Activated T-cell treated with anti-CD3 and anti-CD28 coated beads for 4 hours (primary cell): Measurements from ENCODE around the gene TMEM204.

Experiments
- DNase-seq: peaks from one replicate; pipeline ENCODE4 v3.0.0-alpha.2; 2020

The TMEM204 gene

DNA sequence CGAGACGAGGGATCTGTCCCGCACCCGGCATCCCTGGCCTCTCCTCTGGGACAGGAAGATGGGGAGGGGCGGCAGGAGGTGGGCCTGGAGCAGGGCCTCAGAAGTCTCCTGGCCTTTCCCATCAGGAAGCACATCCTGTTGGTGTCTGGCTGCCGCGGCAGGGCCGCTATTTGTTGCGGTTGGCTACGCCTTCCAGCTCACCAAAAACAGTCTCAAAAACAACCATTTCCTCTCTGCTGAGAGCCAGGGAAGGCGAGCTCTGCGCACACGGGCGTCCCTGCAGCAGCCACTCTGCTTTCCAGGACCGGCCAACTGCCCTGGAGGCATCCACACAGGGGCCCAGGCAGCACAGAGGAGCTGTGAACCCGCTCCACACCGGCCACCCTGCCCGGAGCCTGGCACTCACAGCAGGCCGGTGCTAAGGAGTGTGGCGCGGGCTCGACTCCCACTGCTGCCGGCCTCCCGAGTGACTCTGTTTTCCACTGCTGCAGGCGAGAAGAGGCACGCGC is at the start of gene TMEM204:
TMEM204 (plus strand) TSS at position 224 of the 509 bp plus-strand sequence. CDS start 610 bp downstream, outside the sequence.
- DNase-seq: no peak

DNA sequence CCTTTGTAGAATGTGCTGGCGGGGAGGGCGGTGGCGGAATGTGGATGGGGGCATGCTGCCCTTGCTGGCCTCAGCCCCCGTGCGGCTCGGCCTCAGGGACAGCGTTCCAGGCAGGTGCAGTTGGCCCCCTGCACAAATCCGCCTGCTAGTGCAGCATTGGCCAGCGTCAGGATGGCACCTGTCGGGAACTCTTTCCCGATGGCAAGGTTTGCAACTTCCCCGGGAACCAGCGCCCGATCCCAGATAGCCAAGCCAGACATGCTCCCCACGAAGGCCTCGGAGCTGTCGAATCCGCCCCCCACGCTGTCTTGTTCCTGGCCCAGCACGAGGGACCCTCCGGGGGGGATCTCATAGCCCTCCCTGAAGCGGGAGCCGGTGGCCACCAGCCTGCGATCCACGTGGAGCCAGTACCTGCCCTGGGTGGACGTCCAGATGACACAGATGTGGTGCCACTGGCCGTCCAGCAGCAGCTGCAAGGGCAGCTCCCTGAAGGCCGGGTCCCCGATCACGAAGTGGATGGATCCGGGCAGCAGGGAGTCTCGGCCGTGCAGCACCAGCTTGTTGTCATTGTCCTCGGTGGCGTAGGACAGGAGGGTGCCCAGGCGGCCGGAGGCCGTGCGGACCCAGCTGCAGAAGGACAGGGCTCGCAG is 47.5 kb upstream of the TMEM204 start:
- DNase-seq: no peak

DNA sequence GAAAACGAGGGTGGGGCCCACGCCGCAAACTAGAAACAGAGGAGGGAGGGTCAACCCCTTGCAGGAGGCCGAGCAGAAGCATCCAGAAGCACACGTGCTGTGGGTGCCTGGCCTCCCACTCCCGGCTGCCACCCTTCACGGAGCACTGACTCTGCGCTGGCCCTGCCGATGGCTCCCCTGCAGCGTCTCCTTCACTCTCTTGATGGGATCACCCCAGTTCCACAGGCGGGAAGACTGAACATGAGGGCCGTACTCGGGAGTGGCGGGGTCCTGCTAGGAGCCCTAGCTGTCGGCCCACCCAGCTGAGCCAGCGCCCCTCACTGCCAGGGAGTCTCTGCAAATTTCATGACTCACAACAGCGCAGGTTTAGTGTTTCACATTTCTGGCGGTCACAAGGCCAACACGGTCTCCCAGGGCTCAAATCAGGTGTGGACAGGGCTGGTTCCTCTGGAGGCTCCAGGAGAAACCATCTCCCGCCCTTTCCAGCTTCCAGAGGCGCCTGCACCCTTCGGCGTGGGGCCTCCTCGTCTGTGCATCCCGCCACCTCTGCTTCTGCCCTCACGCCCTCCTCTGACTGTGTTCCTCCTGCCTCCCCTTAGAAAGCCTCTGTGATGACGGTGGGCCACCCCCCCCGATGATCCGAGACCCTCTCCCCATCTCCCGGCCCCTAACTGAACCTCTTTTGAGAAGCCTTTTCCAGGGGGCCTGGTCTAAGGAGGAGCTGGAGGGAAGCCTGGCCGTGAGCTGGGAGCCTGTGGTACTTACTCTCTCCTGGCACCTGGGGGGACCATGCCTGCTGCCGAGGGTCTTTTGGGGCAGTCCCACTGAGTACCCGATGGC is 46.7 kb upstream of the TMEM204 start:
- no peak for DNase-seq

DNA sequence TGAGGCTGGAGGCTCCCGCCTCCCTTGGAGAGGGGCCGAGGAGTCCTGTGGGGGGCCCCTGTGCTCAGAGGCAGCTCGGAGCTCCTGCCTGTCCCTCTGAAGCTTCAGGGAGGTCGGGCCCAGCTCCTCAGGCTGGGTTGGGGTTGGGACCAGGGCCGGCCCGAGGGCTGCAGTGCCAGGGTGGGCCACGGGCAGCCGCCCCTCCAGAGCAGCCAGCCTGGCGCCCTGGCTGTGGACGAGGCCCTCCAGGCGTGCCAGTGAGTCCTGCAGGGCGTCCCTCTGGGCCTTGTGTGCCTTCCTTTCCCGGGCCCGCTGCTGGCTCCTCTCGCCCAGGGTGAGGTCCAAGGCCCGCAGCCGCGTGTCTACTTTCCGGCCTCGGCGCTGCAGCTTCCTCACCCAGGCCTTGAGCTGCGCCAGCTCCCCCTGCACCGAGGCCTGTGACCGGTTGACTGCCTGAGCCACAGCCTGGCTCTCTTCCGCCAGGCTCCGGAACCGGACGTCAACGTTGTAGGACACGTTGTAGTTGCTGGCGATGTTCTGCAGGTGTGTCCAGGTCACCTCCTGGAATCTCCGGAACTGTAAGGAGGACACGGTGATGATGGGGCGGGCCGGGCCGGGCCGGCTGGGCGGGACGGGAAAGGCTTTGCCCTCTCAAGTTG is 45.9 kb upstream of the TMEM204 start:
- DNase-seq: no peak

DNA sequence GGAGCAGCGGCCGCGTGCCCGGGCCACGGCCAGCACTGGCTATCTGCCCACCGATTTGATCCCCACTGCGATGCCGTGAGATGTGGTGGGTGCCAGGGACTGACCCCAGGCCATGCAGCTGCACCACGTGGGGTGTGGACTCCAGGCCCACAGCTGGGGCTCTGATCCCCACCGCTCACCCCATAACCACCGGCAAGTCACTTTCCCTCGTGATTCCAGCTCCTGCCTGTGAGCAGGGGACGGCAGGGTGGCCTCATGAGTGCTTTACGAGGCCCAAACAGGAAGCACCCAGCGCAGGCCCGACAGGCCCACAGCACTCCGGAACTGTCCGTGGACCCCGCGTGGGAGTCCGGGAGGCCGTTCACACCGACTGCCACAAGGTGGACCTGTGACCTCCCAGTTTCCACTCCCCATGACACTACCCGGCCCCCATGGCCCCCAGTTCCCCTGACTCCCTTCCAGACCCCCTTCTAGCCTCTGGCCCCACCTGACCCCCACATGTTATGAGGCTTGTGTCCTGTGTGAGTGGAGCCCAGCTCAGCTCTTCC is 45.3 kb upstream of the TMEM204 start:
- DNase-seq: no peak

DNA sequence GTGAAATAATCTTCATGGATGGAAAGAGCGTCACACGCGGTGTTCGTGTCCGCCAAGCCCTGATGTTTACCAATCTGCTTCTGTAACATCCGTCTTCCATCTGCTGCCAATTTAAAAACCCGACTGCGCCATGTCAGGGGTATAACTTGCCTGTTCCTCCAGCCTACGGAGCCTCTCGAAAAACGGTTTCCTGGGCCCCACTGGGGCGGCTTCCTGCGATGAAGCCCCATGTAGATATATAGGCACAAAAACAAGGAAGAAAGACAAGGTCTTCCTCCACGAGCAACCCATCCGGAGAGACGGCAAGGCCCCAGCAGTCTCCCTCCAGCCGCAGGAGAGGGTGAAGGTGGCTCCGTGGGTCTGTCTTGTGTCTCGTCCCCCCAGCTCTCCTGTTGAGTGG is 44.8 kb upstream of the TMEM204 start, which contains the start of gene PTX4:
PTX4 (minus strand) TSS at position 326 of the 400 bp plus-strand sequence; CDS start at position 291, 35 bp downstream.
- DNase-seq: no peak

DNA sequence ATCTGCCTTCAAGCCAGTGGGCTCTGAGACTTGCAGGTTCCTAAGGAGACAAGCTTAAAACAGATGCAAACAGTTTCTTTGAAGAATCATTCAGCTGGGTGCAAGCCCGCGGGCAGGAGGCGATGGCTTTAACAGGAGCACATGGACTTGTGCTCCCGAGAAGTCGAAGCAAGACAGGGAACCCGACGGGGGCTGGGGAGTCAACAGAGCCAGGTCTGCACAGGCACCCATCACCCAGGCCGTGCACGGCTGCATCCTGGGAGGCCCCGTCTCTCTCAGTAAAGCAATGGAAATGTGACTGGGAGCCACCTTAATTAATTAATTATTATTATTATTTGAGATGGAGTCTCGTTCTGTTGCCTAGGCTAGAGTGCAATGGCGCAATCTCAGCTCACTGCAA is 44.4 kb upstream of the TMEM204 start:
- DNase-seq: no peak

DNA sequence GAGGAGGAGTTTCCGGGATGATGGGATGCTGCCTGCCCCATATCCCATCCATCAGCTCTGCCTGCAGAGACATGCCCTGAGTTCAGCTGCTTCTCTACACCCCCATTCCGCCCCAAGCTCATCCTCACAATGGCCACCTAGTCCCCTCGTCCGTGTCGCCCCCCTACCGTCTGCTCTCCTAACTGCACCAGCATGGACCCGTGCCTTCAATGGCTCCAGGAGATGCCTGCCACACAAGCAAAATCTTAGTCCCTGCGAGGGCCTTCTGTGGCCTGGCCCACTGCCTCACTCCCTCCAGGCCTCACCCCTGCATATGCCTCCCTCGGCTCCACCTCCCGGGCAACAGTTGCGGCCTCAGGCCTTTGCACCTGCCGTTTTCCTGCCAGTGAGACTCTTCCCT is 42.1 kb upstream of the TMEM204 start:
- no peak for DNase-seq

DNA sequence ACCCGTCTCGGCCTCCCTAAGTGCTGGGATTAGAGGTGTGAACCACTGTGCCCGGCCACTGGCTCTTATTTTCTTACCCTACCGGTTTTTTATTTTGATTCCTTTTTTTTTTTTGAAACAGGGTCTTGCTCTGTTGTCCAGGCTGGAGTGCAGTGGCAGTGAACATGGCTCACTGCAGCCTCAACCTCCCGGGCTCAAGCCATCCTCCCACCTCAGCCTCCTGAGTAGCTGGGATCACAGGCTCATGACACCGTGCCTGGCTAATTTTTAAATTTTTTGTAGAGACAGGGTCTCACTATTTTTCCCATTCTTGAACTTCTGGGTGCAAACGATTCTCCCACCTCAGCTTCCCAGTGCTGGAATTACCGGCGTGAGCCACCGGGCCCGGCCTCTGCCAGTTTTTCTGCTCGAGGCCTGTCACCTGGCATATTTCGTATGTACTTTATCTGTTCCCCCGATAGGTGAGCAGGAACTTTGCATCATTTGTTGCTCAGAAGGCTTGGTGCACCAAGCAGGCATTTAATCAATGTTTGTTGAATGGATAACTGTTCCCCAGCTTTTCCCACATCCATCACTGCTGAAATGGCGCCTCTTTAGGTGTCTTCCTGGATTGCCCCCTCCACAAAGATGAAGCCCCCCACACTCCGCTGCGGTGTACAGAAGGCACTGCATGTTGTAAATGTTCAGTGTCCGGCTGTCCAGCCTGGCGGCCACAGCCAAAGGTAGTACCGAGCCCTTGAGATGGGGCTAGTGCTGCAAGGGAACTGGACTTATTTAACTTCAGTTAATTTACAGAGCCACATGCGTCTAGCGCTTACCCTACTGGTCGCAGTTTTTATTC is 41.2 kb upstream of the TMEM204 start:
- no peak for DNase-seq

DNA sequence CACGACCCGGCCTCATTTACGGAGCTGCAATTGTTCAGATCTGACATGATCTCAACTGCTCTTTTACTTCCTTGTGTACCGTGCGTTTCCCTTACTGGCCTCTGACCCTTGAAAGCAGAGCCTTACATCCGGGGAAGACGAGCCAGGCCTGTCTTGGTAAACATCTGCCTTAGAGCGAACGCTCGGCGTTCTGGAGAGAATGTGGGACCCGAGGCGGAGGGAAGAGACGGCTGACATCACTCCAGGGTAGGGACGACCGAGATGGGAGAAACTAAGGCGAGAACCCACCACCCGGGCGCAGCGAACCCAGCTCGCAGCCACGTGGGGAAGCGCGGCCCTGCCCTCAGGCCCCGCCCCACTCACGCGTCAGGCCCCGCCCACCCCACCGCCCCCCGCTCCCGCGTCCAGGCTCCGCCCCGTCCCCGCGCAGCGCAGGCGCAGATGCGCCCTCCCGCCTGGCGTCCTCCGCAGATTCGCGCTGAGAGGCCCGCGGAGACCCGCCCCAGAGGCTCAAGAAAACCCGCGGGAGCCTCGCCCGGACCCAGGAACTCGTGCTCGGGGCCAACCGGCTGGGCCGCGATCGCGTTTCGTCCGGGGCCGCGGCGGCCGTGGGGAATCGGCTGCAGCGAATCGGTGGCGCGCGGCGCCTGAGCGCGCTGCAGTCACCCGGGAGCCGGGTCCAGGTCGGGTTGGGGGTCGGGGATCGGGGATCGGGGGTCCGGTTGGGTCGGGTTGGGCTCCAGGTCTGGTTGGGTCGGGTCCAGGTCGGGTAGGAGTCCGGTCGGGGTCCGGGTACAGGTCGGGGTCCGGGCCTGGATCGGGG is 40.3 kb upstream of the TMEM204 start, which contains the start of gene TELO2:
TELO2 (plus strand) TSS at position 438 of the 823 bp plus-strand sequence. CDS start 922 bp downstream, outside the sequence.
- peak; percentile 78 for DNase-seq

DNA sequence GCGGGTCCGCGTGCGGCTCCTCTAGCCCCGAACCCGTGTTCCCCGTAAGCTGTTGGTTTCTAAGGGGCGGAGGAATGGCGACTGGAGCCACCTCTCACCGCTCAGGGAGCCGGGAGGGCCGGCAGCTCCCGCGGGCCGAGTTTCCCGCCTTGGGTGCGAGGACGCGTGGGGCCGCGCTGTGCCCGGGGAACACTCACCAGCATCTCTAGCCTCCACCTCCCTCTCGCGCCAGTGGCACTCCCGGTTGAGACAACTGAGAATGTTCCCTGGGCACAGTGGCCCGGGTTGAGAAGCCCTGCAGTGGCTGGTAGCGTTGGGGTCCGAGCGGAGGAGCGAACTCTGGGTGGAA is 39.7 kb upstream of the TMEM204 start:
- no peak for DNase-seq

DNA sequence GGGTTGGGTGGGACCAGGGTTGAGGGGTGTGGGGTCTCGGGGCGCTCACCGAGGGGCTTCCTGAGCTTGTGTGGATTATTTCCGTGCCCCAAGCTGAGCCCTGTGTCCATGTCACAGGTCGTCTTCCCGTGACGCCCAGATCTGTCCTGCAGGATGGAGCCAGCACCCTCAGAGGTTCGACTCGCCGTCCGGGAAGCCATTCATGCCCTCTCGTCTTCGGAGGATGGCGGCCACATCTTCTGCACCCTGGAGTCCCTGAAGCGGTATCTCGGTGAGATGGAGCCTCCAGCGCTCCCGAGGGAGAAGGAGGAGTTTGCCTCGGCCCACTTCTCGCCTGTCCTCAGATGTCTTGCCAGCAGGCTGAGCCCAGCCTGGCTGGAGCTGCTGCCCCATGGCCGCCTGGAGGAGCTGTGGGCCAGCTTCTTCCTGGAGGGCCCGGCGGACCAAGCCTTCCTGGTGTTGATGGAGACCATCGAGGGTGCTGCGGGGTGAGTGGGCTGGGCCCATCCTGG is 39.3 kb upstream of the TMEM204 start:
- no peak for DNase-seq

DNA sequence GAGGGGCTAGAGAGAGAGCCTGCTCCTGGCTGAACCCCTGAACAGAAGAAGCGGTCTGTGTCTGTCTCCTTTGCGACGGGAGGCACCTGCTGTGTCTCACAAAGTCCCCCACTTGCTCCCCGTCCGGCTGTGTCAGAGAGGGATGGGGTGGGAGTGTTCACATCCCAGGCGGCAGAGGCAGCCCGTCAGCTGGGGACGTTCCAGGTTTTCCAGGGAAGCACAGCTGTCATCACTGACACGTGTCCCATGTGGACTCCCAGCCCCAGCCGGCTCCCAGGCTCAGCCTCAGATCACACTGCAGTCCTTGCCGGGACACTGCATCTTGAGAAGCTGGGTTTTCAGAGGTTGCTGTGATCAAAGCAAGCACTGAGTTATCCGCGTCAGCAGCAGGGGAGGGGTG is 38.8 kb upstream of the TMEM204 start:
- no peak for DNase-seq

DNA sequence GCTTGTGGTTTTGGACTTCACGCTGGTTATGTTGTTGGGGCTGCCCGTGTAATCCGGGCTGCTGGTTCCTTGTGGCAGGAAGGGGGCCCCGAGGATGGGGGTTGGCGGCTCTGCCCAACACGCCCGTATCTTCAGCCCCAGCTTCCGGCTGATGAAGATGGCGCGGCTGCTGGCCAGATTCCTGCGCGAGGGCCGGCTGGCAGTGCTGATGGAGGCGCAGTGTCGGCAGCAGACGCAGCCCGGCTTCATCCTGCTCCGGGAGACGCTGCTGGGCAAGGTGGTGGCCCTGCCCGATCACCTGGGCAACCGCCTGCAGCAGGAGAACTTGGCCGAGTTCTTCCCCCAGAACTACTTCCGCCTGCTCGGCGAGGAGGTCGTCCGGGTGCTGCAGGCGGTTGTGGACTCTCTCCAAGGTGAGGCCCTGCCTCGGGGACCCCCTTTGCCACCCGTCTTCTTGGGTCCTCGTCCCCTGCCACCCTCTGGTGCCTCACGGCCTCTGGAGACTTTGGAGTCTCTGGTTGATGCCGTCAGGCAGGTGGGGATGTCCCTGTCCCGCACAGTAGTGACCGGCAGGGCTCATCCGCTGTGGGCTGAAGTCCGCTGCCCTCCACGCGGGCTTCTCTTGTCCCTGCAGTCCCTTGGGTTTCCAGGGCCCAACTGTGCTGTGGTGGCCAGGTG is 38.1 kb upstream of the TMEM204 start:
- no peak for DNase-seq

DNA sequence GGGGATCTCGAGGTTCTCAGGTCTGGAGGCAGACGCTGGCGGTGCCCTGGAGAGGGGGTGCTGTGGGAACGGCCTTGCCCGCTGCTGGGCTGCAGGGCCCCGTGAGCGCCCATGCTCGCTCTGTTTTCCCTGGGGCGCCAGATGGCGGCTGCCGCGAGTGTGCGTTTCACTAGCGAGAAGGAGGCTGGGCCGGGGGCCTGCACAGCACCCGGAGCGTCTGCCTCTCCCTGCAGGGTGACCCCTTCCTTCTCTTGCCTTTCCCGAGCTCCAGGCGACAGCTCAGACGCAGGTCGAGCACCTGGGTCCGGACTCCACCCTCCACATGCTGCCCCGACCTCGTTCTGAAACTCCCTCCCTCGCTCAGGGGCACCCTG is 37.6 kb upstream of the TMEM204 start:
- no peak for DNase-seq

DNA sequence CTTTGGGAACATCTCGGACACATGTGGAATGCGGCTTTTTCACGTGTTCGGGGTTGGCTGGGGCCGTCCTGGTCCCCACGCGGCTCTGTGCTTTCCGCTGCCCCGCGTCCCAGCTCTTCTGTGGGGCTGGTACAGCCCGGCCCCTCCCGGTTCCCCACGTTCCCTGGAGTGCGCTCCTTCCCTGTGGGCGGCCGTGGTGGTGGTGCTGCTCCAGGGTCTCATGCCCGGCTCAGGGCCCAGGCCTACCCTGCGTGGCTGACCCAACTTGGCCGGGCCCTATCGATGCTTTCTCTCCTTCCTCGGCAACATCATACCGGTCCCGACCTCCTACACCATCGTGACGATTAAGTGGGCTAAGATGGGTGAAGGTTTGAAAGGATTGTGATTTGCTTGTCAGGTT is 37.0 kb upstream of the TMEM204 start:
- DNase-seq: no peak

DNA sequence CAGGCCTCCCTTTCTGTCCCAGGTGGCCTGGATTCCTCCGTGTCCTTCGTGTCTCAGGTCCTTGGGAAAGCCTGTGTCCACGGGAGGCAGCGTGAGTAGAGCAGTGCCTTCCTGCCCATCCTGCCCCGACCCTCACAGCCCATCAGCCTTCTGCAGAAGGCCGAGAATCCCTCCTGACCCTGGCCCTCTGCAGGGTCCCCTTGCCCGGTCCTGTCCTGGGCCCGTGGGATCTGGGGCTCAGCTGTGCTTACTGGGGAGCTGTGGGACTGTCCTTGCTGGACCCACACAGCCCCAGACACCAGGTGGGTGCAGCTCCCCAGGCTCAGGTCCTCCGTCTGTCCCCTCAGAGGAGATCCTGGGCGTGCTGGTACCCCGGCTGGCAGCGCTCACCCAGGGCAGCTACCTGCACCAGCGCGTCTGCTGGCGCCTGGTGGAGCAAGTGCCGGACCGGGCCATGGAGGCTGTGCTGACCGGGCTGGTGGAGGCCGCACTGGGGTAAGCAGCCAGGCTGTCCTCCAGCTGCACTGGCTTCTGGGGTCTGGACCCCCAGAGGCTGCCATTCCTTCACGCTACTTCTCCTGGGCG is 36.4 kb upstream of the TMEM204 start:
- no peak for DNase-seq

DNA sequence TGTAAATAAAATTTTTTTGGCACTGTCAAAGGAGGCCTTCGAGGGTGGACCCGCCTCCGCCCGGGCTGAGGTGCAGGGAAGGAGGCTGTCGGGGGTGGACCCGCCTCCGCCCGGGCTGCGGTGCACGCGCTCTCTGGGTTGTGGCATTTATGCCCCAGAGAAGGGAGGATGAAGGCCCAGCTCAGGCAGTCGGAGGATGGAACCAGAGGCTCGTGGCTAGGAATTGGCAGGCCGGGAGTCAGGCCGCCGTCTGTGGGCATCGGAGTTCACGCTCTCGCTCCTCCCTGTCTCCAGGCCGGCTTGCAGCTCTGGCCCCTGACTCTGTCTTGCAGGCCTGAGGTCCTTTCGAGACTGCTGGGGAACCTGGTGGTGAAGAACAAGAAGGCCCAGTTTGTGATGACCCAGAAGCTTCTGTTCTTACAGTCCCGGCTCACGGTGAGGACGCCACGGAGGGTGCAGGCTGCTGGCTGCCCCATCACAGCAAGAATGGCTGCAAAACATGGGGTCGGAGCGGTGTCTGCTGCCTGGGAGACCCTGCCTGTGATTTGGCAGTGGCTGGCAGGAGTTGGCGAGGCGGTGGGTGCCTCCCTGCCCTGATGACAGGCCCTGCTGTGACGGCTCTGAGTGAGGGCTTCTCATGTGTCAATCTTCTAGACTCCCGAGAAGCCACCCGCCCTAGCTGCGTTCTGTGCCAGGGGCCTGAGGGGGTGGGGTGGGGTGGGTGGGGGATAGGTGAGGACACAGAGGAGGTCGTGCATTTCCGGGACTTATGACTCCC is 34.4 kb upstream of the TMEM204 start:
- DNase-seq: no peak

DNA sequence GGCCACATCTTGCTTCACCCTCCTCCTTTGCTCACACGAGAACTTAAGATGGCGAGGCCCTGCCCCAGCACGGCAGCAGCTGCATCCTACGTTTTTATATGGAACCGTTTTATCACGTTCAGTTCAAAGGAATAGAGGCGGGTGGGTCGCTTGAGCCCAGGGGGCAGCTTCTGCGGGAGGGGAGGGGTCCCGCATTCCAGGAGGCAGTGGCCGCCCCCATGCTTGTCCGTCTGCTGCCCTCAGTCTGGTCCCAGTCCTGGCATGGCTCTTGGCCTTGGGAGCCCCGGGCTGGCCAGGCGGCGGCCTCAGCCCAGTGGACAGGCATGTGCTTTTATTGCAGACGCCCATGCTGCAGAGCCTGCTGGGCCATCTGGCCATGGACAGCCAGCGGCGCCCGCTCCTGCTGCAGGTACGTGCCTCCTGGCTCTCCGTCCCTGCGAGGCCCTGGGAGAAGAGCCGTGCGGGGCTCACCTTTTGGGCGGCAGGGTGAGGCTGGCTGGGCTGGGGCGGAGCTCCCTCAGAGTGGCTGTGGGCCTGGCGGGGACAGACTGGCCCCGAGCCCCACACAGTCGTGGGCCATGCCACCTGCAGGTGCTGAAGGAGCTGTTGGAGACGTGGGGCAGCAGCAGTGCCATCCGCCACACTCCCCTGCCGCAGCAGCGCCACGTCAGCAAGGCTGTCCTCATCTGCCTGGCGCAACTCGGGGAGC is 33.6 kb upstream of the TMEM204 start:
- DNase-seq: no peak
